Measurements from ENCODE around the gene FTL.

The FTL gene

GRCh38 chr19:48946463-48947257 lies 18.4 kb upstream of the FTL start:
- DNase-seq, result no peak

- DNase-seq, result no peak
Observed at GRCh38 chr19:48947258-48947542, 17.9 kb upstream of the FTL start.

GRCh38 chr19:48950159-48950558 lies 14.9 kb upstream of the FTL start:
- no peak for DNase-seq

GRCh38 chr19:48950830-48951519 lies 14.1 kb upstream of the FTL start:
- DNase-seq, result no peak

- DNase-seq, result no peak
Observed at GRCh38 chr19:48953141-48953540, 12.0 kb upstream of the FTL start.

- DNase-seq, result no peak
Observed at GRCh38 chr19:48953990-48954594, 11.0 kb upstream of the FTL start.

GRCh38 chr19:48954595-48955307 lies 10.4 kb upstream of the FTL start, which contains the start of gene BAX:
BAX (plus strand) TSS chr19:48954875; CDS start chr19:48954929, 54 bp downstream.
- peak; percentile 94 for DNase-seq

- no peak for DNase-seq
Observed at GRCh38 chr19:48955308-48955958, 9.7 kb upstream of the FTL start.

- DNase-seq, result no peak
Observed at GRCh38 chr19:48958006-48958405, 7.1 kb upstream of the FTL start.

GRCh38 chr19:48959341-48960239 lies 5.5 kb upstream of the FTL start:
- no peak for DNase-seq

- DNase-seq, result no peak
Observed at GRCh38 chr19:48961051-48961649, 4.0 kb upstream of the FTL start.

GRCh38 chr19:48961673-48962028 lies 3.5 kb upstream of the FTL start:
- no peak for DNase-seq

GRCh38 chr19:48962029-48962848 lies 2.9 kb upstream of the FTL start:
- DNase-seq, result no peak

GRCh38 chr19:48962849-48963165 lies 2.3 kb upstream of the FTL start:
- no peak for DNase-seq

GRCh38 chr19:48963371-48964204 lies 1.5 kb upstream of the FTL start:
- DNase-seq, result no peak

GRCh38 chr19:48964205-48965039 lies 687 bp upstream of the FTL start:
- no peak for DNase-seq

GRCh38 chr19:48965806-48966540 lies 864 bp downstream of the FTL start:
- DNase-seq, result peak; percentile 38
